HG03280 (cell line): ENCODE measurements around the gene BTBD1.
"Not testable (repeated sequence)": the region's sequence is repeated elsewhere in the genome, so short reads cannot be mapped to it uniquely, and the experiment has no call there.

Source experiments
- ATAC-seq: cut with Tn5 transposase; IDR thresholded peaks from one replicate; pipeline ENCODE4 v1.9.1; 2021; ENCODE audit warnings: mild to moderate bottlenecking, moderate library complexity; ENCODE audit not compliant: unreplicated experiment

Gene BTBD1

GRCh38 chr15:83062768-83063180 is 4.3 kb downstream of the BTBD1 start:
- no peak for ATAC-seq

GRCh38 chr15:83061680-83062079 is 5.4 kb downstream of the BTBD1 start:
- no peak for ATAC-seq

GRCh38 chr15:83057696-83058376 is 9.2 kb downstream of the BTBD1 start:
- ATAC-seq: no peak

GRCh38 chr15:83057002-83057401 is 10.1 kb downstream of the BTBD1 start:
- no peak for ATAC-seq

- ATAC-seq: no peak
These were observed 13.9 kb downstream of the BTBD1 start for GRCh38 chr15:83053151-83053550.

GRCh38 chr15:83046558-83047127 is 20.4 kb downstream of the BTBD1 start:
- no peak for ATAC-seq

- ATAC-seq: no peak
These were observed 22.9 kb downstream of the BTBD1 start for GRCh38 chr15:83044156-83044555.

- no peak for ATAC-seq
These were observed 27.8 kb downstream of the BTBD1 start for GRCh38 chr15:83039206-83039605.

- ATAC-seq: no peak
These were observed 30.8 kb downstream of the BTBD1 start for GRCh38 chr15:83036253-83036652.

GRCh38 chr15:83031234-83031633 is 35.8 kb downstream of the BTBD1 start:
- ATAC-seq: not testable (repeated sequence)

- ATAC-seq: no peak
These were observed 37.0 kb downstream of the BTBD1 start for GRCh38 chr15:83030021-83030420.

GRCh38 chr15:83018436-83018835 is 48.6 kb downstream of the BTBD1 start:
- ATAC-seq: no peak

- no peak for ATAC-seq
These were observed 50.1 kb downstream of the BTBD1 start for GRCh38 chr15:83016906-83017305.

- ATAC-seq: no peak
These were observed 51.7 kb downstream of the BTBD1 start for GRCh38 chr15:83015361-83015760.

- ATAC-seq: no peak
These were observed 52.8 kb downstream of the BTBD1 start for GRCh38 chr15:83014205-83014653.

GRCh38 chr15:83012636-83013035 is 54.4 kb downstream of the BTBD1 start:
- ATAC-seq: no peak

GRCh38 chr15:83012076-83012426 is 55.0 kb downstream of the BTBD1 start:
- ATAC-seq: no peak

- peak; percentile 88 for ATAC-seq
These were observed 55.6 kb downstream of the BTBD1 start, which contains the start of gene C15orf40 for GRCh38 chr15:83011271-83012075. Gene C15orf40 (minus strand): TSS chr15:83011639. CDS start chr15:83011607, 32 bp downstream.

- ATAC-seq: peak; percentile 58
These were observed 56.3 kb downstream of the BTBD1 start for GRCh38 chr15:83010709-83011270.

GRCh38 chr15:83000672-83001031 is 66.4 kb downstream of the BTBD1 start:
- ATAC-seq: not testable (repeated sequence)

GRCh38 chr15:82999905-83000671 is 67.0 kb downstream of the BTBD1 start:
- ATAC-seq: no peak
